ENCODE results near the gene GADL1.

Gene GADL1

DNA sequence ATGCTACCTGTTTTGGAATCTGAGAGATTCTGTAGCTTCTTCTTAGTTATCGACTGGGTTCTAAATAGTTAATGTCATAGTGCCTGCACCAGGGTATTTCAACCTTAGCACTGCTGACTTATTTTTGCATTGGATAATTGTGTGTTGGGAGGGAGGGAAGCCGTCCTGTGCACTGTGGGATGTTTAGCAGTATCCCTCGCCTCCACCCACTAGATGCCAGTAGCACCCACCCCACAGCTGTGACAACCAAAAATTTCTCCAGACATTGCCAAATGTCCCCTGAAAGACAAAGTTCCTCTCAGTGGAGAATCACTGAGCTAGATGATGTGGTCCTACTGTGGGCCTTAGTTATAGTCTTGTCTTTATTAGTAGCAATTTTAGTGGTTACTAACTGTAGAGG is 199.8 kb downstream of the GADL1 start:
- DNase-seq (ENCODE audit: low spot score), result no peak

DNA sequence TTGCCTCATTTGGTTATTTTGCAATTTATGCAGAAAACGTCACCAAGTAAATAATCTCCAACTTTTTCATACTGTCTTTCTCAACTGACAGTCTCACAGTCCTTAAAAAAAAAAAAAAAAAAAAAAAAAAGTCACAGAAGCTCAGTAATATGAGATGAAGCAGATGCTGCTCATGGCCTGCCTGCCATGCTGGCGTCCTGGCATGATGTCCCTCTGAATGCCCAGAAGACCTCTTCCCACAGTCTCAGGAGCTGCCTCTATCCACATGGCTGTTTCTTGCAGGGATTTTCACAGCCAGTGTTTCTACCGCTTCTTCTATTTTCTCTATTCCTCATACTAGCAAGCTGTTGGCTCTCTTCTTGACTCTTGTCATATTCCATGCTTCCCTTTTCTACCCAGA is 200.3 kb downstream of the GADL1 start:
- DNase-seq (ENCODE audit: low spot score), result no peak

DNA sequence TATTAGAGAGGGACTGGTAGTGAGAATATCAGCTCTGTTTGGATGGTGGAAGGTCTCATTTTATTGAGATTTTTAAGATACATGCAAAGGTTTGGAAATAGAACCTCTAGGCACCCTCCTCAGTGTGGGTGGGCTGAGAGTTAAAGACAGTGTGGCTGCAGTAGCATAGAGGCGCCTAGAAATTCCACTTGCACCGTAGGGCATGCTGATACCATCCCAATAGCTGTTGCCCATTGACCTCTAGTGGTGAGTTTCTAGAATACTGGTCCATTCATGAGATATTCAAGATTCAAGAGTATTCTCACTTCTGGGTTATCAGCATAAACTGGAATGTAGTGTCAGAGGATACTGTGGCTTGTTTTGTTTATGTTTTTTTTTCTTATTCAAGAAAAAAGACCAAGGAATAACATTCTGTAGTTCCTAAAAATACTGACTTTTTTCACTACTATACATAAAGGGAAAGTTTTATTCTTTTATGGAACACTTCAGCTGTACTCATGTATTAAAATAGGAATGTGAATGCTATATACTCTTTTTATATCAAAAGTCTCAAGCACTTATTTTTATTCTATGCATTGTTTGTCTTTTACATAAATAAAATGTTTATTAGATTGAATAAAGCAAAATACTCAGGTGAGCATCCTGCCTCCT is 200.9 kb downstream of the GADL1 start:
- DNase-seq (ENCODE audit: low spot score), result peak; percentile 65

DNA sequence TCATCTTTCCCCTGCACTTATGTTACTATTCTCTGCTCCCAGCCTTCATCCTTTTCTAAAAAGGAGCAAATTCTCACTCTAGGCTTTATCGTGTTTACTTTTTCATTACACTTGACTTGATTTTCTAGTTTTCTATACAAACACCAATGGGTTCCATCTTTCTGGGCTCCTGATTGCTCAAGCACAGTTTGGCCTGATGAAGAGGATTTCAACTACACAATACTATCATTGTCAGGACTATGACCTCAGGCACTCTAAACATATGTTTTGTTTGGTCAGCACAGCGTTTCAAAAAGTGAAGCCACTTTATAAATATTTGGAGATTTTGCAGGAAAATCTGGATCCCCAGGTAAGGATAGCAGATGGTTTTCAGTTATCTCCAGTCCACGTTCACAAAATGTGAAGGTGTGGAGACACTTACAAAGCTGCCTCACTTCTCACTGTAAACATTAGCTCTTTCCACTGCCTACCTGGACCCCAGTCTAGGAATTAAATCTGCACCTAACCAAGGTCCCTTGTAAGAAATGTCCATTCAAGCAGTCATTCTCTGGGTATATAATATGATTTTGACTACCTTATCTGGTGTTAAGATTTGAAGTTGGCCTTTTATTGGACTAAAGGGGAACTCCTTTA is 201.8 kb downstream of the GADL1 start:
- DNase-seq (ENCODE audit: low spot score), result no peak

DNA sequence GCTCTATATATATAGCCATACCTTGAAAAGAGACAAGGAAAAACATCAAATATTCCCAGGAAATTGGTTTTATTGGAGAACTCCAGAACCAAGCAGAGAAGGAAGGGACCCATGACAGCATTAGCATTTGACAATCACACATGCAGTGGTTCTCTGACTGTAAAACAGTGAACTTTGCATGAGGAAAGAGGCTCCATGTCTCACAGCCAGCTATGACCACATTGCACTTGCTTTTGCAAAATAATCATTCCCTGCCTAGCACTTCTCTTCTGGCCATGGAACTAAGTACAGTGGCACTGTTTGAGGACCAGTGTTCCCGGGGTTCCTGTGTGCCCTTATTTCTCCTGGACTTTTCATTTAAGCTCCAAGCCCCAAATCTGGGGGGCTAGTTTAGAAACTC is 202.5 kb downstream of the GADL1 start:
- DNase-seq (ENCODE audit: low spot score), result no peak

DNA sequence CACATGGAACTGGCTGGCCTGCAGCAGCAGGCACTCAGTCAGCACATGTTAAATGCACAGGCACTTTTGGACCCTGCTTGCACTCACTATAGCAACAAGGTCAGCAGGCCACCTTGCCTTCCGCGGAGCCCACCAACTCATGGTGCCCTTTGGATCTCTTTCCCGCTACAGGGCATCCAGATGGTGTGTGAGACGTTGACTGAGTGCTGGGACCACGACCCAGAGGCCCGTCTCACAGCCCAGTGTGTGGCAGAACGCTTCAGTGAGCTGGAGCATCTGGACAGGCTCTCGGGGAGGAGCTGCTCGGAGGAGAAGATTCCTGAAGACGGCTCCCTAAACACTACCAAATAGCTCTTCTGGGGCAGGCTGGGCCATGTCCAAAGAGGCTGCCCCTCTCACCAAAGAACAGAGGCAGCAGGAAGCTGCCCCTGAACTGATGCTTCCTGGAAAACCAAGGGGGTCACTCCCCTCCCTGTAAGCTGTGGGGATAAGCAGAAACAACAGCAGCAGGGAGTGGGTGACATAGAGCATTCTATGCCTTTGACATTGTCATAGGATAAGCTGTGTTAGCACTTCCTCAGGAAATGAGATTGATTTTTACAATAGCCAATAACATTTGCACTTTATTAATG is 203.1 kb downstream of the GADL1 start:
- no peak for DNase-seq (ENCODE audit: low spot score)

DNA sequence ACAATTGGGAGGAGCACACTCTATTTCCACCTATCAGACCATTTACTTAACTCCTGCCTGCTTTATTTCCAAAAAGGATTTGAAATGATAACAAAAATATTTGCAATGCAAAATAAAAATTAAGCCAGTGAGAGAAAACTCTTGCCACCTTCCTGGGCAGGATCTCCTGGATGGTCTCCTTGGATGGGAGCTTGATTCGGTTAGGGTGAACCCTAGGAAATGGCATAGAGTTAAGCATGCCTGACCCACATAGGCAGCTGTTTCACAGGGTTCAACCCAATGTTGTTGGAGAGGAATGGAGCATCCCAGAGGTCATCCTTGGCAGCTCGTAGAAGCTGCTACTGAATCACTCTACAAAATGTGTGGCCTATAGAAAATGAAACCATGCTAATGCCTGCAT is 204.3 kb downstream of the GADL1 start:
- DNase-seq (ENCODE audit: low spot score), result no peak

DNA sequence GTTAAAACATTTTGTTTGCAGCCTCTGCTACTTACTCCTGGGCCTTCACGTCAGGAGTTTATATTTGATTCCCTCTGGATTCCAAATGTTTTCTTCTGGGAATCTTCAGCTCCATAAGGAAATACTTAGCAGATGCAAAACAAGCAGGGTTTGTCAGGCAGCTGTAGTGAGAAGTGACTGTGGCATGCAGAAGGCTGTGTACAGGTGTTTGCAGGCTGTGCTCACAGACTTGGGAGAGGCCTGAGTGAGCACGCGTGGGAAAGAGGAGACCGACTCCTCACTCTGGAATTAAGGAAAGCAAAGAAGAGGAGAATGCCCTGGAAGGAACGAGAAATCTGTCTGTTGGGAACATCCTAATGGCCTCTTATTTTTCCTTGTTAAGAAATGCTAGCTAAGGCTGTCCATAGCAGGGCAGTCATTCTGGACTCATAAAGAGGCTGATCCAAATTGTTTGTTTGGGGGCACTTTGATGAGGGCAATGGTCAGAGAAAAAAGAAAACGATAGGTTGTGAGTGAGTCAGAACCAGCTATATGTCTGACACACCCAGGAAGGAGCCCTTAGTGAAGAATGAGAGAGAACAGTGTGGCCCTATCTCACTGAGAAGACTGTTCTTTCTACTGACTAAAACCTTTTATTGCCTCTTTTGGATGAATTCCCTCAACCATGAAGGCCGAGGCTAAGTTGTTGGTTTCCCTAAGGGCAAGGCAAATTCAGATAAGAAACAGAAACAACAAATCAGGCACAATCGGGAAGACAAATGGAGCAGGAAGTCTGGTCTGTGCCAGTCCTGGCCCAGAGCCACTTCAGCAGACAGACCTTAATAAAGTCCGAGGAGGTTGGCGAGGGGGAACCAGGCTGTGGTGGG is 205.5 kb downstream of the GADL1 start:
- no peak for DNase-seq (ENCODE audit: low spot score)

DNA sequence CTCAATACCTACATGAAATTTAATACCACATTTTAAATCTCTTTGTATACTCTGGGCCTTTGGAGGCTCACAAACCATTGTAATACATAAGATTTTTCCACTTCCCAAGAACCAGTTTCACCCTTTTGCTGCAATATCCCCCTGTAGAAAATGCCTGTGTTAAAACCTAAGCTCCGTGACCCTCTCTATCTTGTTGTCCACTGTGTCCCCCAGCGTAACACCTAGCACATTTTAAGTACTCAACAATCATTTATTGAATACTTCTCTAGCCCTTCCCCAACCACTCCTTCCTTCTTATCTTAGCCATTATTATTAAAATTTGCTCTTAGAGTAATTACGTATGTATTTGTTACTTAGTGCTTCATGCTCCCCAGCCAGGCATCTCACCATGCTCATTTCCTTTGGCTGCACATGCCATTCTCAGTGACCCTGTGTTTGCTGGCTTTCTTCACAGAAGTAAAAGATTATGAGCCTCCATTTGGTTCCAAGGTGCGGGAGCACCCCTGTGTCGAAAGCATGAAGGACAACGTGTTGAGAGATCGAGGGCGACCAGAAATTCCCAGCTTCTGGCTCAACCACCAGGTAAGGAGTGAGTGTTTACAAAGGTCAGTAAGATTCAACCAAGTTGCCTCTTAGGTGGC is 206.4 kb downstream of the GADL1 start:
- DNase-seq (ENCODE audit: low spot score), result no peak

DNA sequence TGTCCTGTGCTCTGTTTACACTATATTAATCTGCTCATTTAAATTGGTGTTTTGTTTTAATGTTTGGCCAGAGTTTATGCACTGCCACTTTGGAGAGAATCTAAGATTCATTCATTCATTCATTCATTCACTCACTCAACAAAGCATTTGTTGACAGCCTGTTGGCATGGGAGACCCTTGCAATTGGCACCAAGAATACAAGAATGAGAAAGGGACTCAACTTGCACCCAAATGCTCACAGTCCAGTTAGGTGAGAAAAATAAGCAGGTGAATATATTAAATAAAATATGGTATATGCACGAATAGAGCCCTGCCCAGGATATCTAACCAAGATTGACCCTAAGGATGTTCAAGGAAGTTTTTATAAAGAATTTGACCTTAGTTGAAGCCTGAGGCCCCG is 207.7 kb downstream of the GADL1 start:
- DNase-seq (ENCODE audit: low spot score), result no peak

DNA sequence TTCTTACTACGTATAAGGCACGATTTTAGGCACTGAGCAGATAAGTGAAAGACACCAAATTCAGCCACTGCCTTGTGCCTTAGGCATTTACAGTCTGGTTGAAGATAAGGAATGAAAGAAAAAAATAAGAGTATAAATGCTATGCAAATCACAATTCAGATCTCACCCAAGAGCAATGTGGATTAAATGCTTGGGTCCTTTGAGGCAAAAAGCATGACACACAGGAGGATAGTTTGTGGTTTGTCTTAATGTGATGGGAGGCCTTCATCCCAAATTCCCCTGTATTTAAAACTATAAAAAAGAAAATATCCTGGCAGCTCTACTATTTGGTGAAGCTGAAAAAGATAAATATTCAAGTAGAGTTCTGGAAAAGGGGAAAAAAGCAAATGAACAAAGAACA is 208.3 kb downstream of the GADL1 start:
- no peak for DNase-seq (ENCODE audit: low spot score)

DNA sequence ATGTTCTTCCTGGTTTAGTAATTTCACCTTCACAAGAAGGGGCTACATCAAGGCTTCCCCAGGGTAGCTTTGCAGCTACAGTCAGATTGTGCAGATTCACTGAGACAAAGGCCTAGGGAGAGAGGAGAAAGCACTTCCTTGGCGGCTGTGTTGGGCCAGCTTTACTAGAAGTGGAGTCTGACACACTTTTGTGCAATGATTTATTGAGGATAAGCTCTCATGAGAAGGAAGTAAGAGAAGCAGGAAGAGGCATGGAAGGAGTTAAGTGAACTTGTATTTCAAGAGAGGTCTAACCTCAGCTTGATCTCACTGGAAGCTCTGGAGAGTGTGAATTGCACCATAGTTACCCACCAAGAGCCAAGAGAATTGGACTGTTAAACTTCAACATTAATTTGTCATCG is 209.2 kb downstream of the GADL1 start:
- DNase-seq (ENCODE audit: low spot score), result no peak

DNA sequence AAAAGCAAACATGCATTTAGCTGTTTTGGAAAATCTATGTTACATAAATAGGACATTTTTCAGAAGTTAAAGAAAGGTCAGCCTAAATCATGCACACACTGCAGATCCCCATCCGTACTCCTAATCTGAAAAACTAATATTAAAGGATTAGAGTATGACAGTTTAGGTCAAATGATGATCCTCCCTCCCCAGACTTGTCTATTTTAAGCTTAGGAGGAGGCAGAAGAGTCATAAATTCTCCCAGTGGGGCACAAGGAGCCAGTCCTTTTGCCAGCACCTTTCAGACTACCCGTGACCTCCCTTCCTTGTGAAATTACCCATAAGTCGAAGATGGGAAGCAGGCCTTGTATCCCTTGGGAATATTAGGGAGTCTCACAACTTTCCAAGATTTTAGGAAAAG is 210.1 kb downstream of the GADL1 start:
- no peak for DNase-seq (ENCODE audit: low spot score)

DNA sequence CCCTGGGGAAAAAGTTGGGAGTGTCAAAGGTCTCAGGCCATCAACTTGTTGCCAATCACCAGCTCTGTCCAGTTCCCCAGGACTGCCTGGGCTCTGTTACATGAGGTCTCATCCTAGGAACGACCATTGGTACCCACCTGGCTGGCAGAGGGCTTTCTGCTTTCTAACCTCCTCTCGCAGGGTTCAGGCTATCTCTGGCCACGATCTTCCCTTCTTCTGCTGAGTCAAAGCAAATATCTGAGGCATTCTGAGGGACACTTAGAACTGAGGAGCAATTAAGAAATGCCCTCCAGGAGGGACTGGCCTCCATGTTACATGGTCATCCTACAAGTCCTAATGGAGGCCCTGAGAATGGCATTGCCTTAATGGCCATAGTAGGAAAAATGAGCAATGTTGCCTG is 210.7 kb downstream of the GADL1 start:
- no peak for DNase-seq (ENCODE audit: low spot score)

DNA sequence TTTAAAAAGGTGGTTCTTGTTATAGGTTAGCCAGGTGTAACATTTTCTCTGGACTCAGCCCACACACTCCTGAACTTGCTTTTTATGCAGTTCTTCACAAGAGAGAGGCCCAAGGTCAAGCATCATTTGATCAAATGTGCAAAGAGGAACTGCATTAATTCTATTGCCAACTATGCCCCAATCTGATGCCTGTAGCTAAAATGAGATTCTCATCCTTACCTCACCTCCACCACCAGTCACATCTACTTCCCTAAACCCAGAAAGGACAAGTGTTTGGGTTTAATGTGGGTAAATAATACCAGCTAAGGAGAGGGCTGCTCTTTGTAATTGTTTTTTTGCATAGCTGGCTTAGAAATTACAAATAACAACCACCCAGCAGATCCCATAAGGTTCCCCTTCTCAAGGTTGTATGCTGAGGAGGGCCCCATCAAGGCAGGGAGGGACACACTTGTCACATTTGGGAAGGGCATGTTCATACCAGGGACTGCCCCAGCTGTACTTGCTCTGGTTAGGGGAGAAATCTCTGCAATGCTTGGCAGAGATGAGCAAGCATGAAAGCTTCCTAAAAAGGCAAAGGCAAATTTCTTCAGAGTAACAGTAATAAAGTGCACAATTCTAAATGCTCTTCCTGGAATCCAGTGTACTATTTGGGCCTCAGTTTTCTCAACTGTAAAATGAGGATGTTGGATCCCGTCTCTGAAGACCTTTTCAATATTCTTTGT is 211.9 kb downstream of the GADL1 start:
- no peak for DNase-seq (ENCODE audit: low spot score)

DNA sequence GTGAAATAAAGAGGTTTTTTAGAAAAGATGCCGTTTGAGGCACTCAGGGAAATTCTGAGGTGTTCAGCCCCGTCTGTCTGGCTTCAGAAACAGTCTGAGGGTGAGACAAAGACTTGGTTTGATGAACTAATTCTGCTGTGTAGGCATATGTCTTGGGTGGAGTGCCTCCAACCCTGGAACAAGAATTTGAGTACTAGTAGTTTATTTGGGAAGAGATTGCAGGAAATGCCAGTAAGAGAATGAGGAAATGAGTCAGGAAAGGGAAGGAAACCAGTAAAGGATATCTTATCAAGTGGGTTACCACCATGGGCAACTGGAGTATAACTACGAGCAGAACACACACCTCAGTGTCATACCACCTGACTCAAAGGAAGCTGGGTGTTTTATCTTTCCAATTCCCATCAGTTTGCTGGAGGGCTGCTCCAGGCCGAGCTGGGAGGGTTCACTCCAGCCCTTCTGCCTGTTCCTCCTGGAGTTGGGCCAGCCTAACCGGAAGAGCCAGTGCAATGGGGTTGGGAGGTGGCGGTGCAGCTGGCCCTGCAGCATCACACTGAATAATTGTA is 212.7 kb downstream of the GADL1 start:
- no peak for DNase-seq (ENCODE audit: low spot score)

DNA sequence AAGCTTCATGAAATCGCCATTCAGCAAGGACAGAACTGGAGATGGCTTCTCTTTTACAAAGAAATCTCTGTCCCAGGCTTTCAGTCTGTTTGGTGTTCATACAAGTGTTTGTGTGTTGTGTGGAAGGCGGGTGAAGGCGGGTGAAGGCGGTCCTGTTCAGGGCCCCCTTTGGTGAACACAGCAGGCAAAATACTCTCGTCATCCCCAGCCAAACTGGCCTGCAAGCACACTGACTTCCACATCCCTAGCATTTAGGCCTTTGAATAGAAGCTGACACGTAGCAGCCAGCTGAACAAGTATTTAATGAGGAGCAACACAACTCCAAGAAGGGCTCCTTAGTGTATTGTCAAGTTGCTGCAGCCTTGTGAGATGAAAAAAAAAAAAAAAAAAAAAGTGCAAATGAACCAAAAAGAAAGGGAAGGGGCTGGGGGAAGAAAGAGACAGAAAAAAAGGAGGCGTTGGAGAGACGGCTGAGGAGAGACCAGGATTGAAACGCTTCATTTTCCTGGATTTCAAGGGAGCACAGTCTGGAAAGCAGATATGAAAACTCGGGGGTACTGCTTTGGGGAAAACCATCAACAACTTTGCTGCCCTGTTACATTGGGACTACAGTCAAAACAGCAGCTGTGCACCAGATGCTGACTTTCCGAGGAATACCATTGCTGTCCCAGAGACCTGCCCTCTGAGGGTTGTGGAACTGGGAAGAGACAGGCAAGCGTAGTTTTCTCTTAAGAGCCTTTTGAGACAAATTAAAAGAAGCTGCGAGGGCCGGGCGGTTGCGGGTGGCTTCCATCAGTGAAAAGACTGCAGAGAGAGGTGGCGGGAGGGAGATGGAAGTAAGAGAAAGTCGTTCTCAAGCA is 213.4 kb downstream of the GADL1 start:
- DNase-seq (ENCODE audit: low spot score), result no peak

DNA sequence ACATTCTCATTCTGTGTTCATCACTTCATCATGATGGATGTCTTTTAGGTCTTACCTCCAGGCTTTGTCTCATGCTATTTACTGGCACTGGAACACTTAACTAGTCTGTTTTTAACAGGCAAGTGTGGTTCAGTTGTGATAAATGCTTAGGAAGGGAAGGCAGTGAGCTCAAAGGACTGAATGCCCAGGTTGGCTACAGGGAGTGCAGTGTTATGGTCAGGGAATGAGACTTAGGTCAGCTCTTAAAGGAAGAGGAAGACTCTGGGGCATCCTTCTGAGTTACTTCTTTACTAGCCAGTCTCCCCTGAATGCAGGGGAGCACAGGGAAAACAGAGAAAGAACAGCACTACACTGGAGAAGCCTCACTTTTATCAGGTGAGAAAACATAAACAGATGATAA is 215.4 kb downstream of the GADL1 start:
- no peak for DNase-seq (ENCODE audit: low spot score)

DNA sequence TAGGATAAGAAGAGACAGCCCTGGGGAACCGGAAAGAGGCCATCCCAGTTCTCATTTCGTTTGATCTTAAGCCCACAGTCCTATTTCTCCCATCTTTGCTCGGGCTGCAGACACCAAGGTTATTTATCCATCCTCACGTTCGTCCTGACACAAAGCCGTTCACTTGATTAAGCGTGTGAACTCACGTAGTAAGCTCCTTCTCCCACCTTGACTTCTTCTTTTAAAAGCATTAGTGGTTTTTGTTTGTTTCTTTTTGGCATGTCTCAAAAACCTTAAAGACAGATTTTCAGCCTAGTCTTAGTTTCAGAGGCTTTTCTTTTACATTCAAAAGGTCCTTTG is 217.1 kb downstream of the GADL1 start:
- DNase-seq (ENCODE audit: low spot score), result no peak

Data from ecto neural progenitor cell (in vitro differentiated cells).